GM12878 (cell line): ENCODE results near the gene BMAL1. TPM values are rescaled to one million over a fixed set of nuclear protein-coding genes. Genes with fewer than 3 reads are reported as not detected.

ENCODE experiments used
- ATAC-seq: fragments of 200-7000 bp; cut with Tn5 transposase; 3 replicates; pipeline ENCODE4 v1.9.1; 2020; ENCODE audit warnings: mild to moderate bottlenecking, moderate library complexity
- BruUV-seq: library from RNA; stranded (reverse); fragments of 400-500 nt; replicated peaks from 2 replicates; lab custom pipeline; 2021; lab: Mats Ljungman, UMichigan
- CTCF ChIA-PET: fragments of 300-600 bp; sonication (Branson Sonifier 250); formaldehyde crosslinking; extraction: SDS; loops from one replicate; lab custom pipeline; 2021; ENCODE audit warnings: inconsistent platforms; lab: Yijun Ruan, JAX
- POLR2A ChIA-PET: fragments of 350-600 bp; formaldehyde crosslinking; extraction: SDS; loops from one replicate; lab custom pipeline; 2021; ENCODE audit warnings: inconsistent platforms; lab: Charles Lee
- RAD21 ChIA-PET: fragments of 300-600 bp; sonication (Branson Sonifier 250); formaldehyde crosslinking; loops from one replicate; lab custom pipeline; 2023; ENCODE audit warnings: antibody characterized with exemption; ENCODE audit not compliant: unreplicated experiment; lab: Charles Lee
- SMC1A ChIA-PET: fragments of 300-600 bp; sonication (Branson Sonifier 250); formaldehyde crosslinking; loops from one replicate; lab custom pipeline; 2023; ENCODE audit not compliant: unreplicated experiment, uncharacterized antibody; lab: Charles Lee
- DNase-seq: peaks from one replicate; pipeline ENCODE4 v3.0.0-alpha.2; 2011; ENCODE audit warnings: low read depth, low spot score
- FAIRE-seq: peaks from 3 replicates; lab custom pipeline; 2011; peaks lifted over from hg19 to GRCh38; lab: Jason Lieb, UNC
- H2AFZ ChIP-seq: 2 replicates; pipeline ENCODE4 v1.6.0; 2011; ENCODE audit warnings: low read depth, low read length, control low read depth; ENCODE audit not compliant: control insufficient read depth
- H3K27ac ChIP-seq: 2 replicates; pipeline ENCODE4 v1.5.1; 2011; ENCODE audit warnings: control low read depth; ENCODE audit not compliant: control insufficient read depth, insufficient read depth
- H3K27me3 ChIP-seq, 2 experiments: replicated peaks in 1 of 2; 2 replicates each; pipeline versions ENCODE4 v1.6.0 to v1.6.1; 2011; ENCODE audit warnings: low read length in 1 of 2; ENCODE audit not compliant: control insufficient read depth in 2 of 2, insufficient read depth in 2 of 2
- H3K36me3 ChIP-seq, 2 experiments: 2 replicates each; pipeline ENCODE4 v1.5.1; 2011; ENCODE audit warnings: low read length in 1 of 2; ENCODE audit not compliant: control insufficient read depth in 2 of 2, insufficient read depth in 2 of 2
- H3K4me1 ChIP-seq: 2 replicates; pipeline ENCODE4 v1.6.1; 2011; ENCODE audit warnings: mild to moderate bottlenecking, low read length, moderate library complexity, mixed read lengths; ENCODE audit not compliant: control insufficient read depth, insufficient read depth
- H3K4me2 ChIP-seq: 2 replicates; pipeline ENCODE4 v1.6.0; 2011; ENCODE audit warnings: control low read depth; ENCODE audit not compliant: control insufficient read depth, insufficient read depth
- H3K4me3 ChIP-seq: fragments of 200-600 bp; sonication (generic); 2 replicates; pipeline ENCODE4 v1.5.1; 2016
- H3K79me2 ChIP-seq: 2 replicates; pipeline ENCODE4 v1.6.0; 2011; ENCODE audit warnings: low read length; ENCODE audit not compliant: control insufficient read depth, insufficient read depth
- H3K9ac ChIP-seq: 2 replicates; pipeline ENCODE4 v1.8.0; 2011; ENCODE audit warnings: low read length, control low read depth, mixed read lengths; ENCODE audit not compliant: control insufficient read depth, insufficient read depth
- H3K9me3 ChIP-seq: replicated peaks from 3 replicates; pipeline ENCODE4 v1.5.1; 2011; ENCODE audit warnings: mild to moderate bottlenecking, low read length; ENCODE audit not compliant: control insufficient read depth, insufficient read depth
- H4K20me1 ChIP-seq: 2 replicates; pipeline ENCODE4 v1.6.0; 2011; ENCODE audit not compliant: control insufficient read depth, insufficient read depth
- BACH1 ChIP-seq: fragments of 450-650 bp; IDR thresholded peaks from 2 replicates; pipeline ENCODE4 v1.6.1; 2017; ENCODE audit warnings: mild to moderate bottlenecking, borderline replicate concordance
- BCL3 ChIP-seq: IDR thresholded peaks from 2 replicates; pipeline ENCODE4 v1.6.1; 2011; ENCODE audit warnings: borderline replicate concordance, low read depth, mild to moderate bottlenecking, moderate library complexity, low read length; ENCODE audit not compliant: insufficient read depth, poor library complexity, severe bottlenecking
- CBFB ChIP-seq: IDR thresholded peaks from 2 replicates; pipeline ENCODE4 v1.6.1; 2016; ENCODE audit warnings: antibody characterized with exemption, low read depth
- ESRRA ChIP-seq: IDR thresholded peaks from 2 replicates; pipeline ENCODE4 v1.6.1; 2012; ENCODE audit warnings: mild to moderate bottlenecking, low read length, improper control_type of control experiment
- IRF5 ChIP-seq: fragments of 450-650 bp; IDR thresholded peaks from 2 replicates; pipeline ENCODE4 v1.6.1; 2017; ENCODE audit warnings: borderline replicate concordance
- NBN ChIP-seq: fragments of 450-650 bp; IDR thresholded peaks from 2 replicates; pipeline ENCODE4 v1.6.1; 2016
- POLR2AphosphoS5 ChIP-seq: IDR thresholded peaks from 2 replicates; pipeline ENCODE4 v1.6.1; 2011; ENCODE audit warnings: mild to moderate bottlenecking, low read length, inconsistent platforms
- TCF12 ChIP-seq: IDR thresholded peaks from 2 replicates; pipeline ENCODE4 v1.6.1; 2011; ENCODE audit warnings: low read depth, mild to moderate bottlenecking, low read length
- WRNIP1 ChIP-seq: IDR thresholded peaks from 2 replicates; pipeline ENCODE4 v1.6.1; 2011; ENCODE audit warnings: low read depth, low read length, improper control_type of control experiment, borderline replicate concordance
- WGBS: methylation state at CpG from one replicate; pipeline ENCODE4 v1.1.6; 2016; ENCODE audit warnings: low lambda C conversion rate; ENCODE audit not compliant: insufficient replicate concordance, insufficient coverage; ENCODE audit errors: missing lambda C conversion rate; 5-methylcytosine and 5-hydroxymethylcytosine counted together
- in situ Hi-C: fragments of 300-500 bp; cut with MboI; formaldehyde crosslinking; loops from 9 replicates; pipeline ENCODE4 v1.14.3; 2018; ENCODE audit warnings: mixed read lengths
- intact Hi-C: fragments of 100-400 bp; cut with micrococcal nuclease; formaldehyde crosslinking; loops from one replicate; pipeline ENCODE4 v1.14.2; 2022; ENCODE audit not compliant: unreplicated experiment
- polyA plus RNA-seq, 11 experiments: library from polyadenylated mRNA; depleted of rRNA in 4 of 11; unstranded in 6 of 11; stranded (reverse) in 5 of 11; fragments of >200 nt; fragmentation: Nextera tagmentation in 4 of 11; fragmentation: Illumina TruSeq in 1 of 11; extraction: Ambion mirVana in 4 of 11; extraction: Trizol in 1 of 11; gene quantifications; 1 replicate in 1 of 11; 2 replicates in 10 of 11; pipeline versions ENCODE4 v1.2.1 to v1.2.3, GENCODE V29; 2011 to 2016; ENCODE audit warnings: inconsistent platforms in 2 of 11, missing spikeins in 2 of 11, low read depth in 1 of 11
- total RNA-seq, 4 experiments: library from RNA; depleted of rRNA in 3 of 4; stranded (reverse); fragments of >200 nt in 3 of 4; fragmentation: Illumina TruSeq in 1 of 4; extraction: Trizol in 1 of 4; gene quantifications; 2 replicates each; pipeline versions ENCODE4 v1.2.1 to v1.2.3, GENCODE V29; 2013 to 2021
- TF ChIP-seq, protein P1 (sequence below): IDR thresholded peaks from 2 replicates; pipeline ENCODE4 v1.6.1; 2011; ENCODE audit warnings: low read depth, low read length, improper control_type of control experiment, borderline replicate concordance
- TF ChIP-seq, protein P2 (sequence below): IDR thresholded peaks from 2 replicates; pipeline ENCODE4 v1.6.1; 2011; ENCODE audit warnings: low read depth, mild to moderate bottlenecking, low read length, moderate library complexity, borderline replicate concordance; ENCODE audit errors: extremely low read depth
- TF ChIP-seq, protein P3 (sequence below): fragments of 150-350 bp; IDR thresholded peaks from 2 replicates; pipeline ENCODE4 v1.6.1; 2016; ENCODE audit warnings: low read depth, low read length

The BMAL1 gene
- total and polyA plus RNA-seq, 10 of the 15 experiments (the other 5 are each of a cell fraction or from before 2014, with no cell fraction given) = 3.5 to 40.6 (median 13.6) TPM

DNA sequence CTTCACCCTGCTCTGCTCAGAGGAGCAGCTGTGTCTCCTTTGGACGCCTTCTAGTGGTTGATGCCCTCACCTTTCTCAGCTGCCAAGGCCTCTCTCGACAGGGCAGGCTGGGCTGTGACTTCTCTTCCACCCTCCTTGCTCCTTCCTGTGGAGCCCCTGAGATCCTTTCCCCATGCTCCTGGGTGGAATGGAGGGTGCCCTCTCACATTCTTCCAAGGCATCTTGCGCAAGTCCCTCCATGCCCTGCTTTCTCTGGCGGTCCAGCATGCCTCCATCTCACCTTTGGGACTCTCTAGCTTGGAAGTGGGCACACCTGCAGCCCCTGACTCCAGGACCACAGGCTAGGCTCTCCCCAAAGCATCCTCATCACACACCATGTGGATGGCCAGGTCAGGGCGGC lies 68.9 kb downstream of the BMAL1 start:
- ChIA-PET POLR2A (no interaction called here), SMC1A (interaction anchor here (1.2 to 4.1 kb wide), 5 partner anchors 10 to 136 kb away, joined by 3 to 32 read pairs (median 7); no protein-coding TSS in a partner anchor), CTCF (interaction anchor here (1.2 to 6.1 kb wide), 6 partner anchors 10 to 136 kb away, joined by 4 to 122 read pairs (median 9); no protein-coding TSS in a partner anchor), RAD21 (interaction anchor here (3.5 to 3.6 kb wide), 2 partner anchors 96 to 136 kb away, joined by 10 to 22 read pairs; no protein-coding TSS in a partner anchor)
- H3K4me1 ChIP-seq = peaks cover 34% of the 10 kb centered on the region
- intact Hi-C loops (no loop called here), in situ Hi-C loops (loop anchor here (5.0 kb wide), 1 partner anchor 94 kb away; no protein-coding TSS in a partner anchor)
- TF ChIP-seq IRF5 = no peak
- no peak for TF ChIP-seq BCL3
- TF ChIP-seq TCF12 = no peak
- TF ChIP-seq, protein P1, sequence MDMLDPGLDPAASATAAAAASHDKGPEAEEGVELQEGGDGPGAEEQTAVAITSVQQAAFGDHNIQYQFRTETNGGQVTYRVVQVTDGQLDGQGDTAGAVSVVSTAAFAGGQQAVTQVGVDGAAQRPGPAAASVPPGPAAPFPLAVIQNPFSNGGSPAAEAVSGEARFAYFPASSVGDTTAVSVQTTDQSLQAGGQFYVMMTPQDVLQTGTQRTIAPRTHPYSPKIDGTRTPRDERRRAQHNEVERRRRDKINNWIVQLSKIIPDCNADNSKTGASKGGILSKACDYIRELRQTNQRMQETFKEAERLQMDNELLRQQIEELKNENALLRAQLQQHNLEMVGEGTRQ = no peak
- TF ChIP-seq, protein P2, sequence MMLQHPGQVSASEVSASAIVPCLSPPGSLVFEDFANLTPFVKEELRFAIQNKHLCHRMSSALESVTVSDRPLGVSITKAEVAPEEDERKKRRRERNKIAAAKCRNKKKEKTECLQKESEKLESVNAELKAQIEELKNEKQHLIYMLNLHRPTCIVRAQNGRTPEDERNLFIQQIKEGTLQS = no peak
- no peak for TF ChIP-seq NBN
- no peak for TF ChIP-seq WRNIP1
- no peak for TF ChIP-seq POLR2AphosphoS5
- no peak for TF ChIP-seq BACH1
- TF ChIP-seq ESRRA = no peak
- TF ChIP-seq, protein P3, sequence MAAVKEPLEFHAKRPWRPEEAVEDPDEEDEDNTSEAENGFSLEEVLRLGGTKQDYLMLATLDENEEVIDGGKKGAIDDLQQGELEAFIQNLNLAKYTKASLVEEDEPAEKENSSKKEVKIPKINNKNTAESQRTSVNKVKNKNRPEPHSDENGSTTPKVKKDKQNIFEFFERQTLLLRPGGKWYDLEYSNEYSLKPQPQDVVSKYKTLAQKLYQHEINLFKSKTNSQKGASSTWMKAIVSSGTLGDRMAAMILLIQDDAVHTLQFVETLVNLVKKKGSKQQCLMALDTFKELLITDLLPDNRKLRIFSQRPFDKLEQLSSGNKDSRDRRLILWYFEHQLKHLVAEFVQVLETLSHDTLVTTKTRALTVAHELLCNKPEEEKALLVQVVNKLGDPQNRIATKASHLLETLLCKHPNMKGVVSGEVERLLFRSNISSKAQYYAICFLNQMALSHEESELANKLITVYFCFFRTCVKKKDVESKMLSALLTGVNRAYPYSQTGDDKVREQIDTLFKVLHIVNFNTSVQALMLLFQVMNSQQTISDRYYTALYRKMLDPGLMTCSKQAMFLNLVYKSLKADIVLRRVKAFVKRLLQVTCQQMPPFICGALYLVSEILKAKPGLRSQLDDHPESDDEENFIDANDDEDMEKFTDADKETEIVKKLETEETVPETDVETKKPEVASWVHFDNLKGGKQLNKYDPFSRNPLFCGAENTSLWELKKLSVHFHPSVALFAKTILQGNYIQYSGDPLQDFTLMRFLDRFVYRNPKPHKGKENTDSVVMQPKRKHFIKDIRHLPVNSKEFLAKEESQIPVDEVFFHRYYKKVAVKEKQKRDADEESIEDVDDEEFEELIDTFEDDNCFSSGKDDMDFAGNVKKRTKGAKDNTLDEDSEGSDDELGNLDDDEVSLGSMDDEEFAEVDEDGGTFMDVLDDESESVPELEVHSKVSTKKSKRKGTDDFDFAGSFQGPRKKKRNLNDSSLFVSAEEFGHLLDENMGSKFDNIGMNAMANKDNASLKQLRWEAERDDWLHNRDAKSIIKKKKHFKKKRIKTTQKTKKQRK = no peak
- no peak for TF ChIP-seq CBFB
- no peak overlapping the region for H2AFZ ChIP-seq
- ATAC-seq (no peak), DNase-seq (no peak), FAIRE-seq (no peak)
- whole genome bisulfite sequencing = 77% methylated on average over 5 of the region's 5 CpGs
- peaks cover 2% of the 10 kb centered on the region for H3K79me2 ChIP-seq
- peaks cover 6 to 9% of the 10 kb centered on the region in 2 experiments; a peak in 3 of 4 replicates for H3K36me3 ChIP-seq
- no TSS peak for BruUV-seq
- no peaks in the 10 kb centered on the region for H3K9me3 ChIP-seq
- H3K27ac ChIP-seq = no peak overlapping the region
- H3K4me3 ChIP-seq = no peak overlapping the region
- no peaks in the 10 kb centered on the region for H3K27me3 ChIP-seq
- H3K9ac ChIP-seq = no peak overlapping the region
- H4K20me1 ChIP-seq = peaks cover 9% of the 10 kb centered on the region
- no peak overlapping the region for H3K4me2 ChIP-seq
